Esophagus muscularis mucosa (tissue), 3 donors: ENCODE data around the gene ZNF483.

Source experiments
- EP300 ChIP-seq: sonication (generic); formaldehyde crosslinking; IDR thresholded peaks from one replicate; pipeline ENCODE4 v1.6.1; 2017; ENCODE audit warnings: antibody characterized with exemption
- TF ChIP-seq, protein P1 (sequence below), 3 experiments: fragments of 200-600 bp in 2 of 3; fragments of 450-650 bp in 1 of 3; sonication (generic) in 2 of 3; IDR thresholded peaks; one replicate each; pipeline ENCODE4 v1.5.1; 2017 to 2019; ENCODE audit warnings: antibody characterized with exemption in 3 of 3, mild to moderate bottlenecking in 2 of 3, moderate library complexity in 1 of 3

DNA sequence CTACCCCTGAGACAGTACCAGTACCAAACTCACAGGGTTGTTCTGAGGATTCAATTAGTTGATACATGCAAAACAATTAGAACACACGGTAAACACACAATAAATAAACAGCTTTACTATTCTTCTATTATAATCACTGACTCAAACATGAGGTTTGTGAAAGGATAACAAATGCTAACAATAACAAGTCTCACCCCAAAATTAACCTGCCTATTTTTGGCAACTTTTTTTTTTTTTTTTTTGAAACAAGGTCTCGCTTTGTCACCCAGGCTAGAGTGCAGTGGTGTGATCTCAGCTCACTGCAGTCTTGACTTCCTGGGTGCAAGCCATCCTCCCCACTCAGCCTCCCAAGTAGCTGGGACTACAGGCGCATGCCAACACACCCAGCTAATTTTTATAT is 47.3 kb upstream of the ZNF483 start:
- TF ChIP-seq, protein P1, sequence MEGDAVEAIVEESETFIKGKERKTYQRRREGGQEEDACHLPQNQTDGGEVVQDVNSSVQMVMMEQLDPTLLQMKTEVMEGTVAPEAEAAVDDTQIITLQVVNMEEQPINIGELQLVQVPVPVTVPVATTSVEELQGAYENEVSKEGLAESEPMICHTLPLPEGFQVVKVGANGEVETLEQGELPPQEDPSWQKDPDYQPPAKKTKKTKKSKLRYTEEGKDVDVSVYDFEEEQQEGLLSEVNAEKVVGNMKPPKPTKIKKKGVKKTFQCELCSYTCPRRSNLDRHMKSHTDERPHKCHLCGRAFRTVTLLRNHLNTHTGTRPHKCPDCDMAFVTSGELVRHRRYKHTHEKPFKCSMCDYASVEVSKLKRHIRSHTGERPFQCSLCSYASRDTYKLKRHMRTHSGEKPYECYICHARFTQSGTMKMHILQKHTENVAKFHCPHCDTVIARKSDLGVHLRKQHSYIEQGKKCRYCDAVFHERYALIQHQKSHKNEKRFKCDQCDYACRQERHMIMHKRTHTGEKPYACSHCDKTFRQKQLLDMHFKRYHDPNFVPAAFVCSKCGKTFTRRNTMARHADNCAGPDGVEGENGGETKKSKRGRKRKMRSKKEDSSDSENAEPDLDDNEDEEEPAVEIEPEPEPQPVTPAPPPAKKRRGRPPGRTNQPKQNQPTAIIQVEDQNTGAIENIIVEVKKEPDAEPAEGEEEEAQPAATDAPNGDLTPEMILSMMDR (IDR thresholded peaks at IDR 0.05), result no peak
- TF ChIP-seq EP300, result no peak
